ENCODE data around the gene SKAP1.

SKAP1 gene

GRCh38 chr17:48378708-48379392 is 51.2 kb downstream of the SKAP1 start:
- no peak for DNase-seq (ENCODE audit: low read depth)
- TF ChIP-seq CTCF (IDR thresholded peaks at IDR 0.05; ENCODE audit: low read length, missing control alignments) = no peak
- H3K4me3 ChIP-seq (replicated peaks; ENCODE audit: low read depth, low read length) = no peak overlapping the region

- H3K4me3 ChIP-seq (replicated peaks; ENCODE audit: low read depth, low read length) = no peak overlapping the region
- DNase-seq (ENCODE audit: low read depth) = no peak
- TF ChIP-seq CTCF (IDR thresholded peaks at IDR 0.05; ENCODE audit: low read length, missing control alignments) = no peak
Measured at GRCh38 chr17:48378238-48378637, 51.8 kb downstream of the SKAP1 start.

GRCh38 chr17:48376682-48377325 is 53.2 kb downstream of the SKAP1 start:
- no peak overlapping the region for H3K4me3 ChIP-seq (replicated peaks; ENCODE audit: low read depth, low read length)
- DNase-seq (ENCODE audit: low read depth) = no peak
- no peak for TF ChIP-seq CTCF (IDR thresholded peaks at IDR 0.05; ENCODE audit: low read length, missing control alignments)

- H3K4me3 ChIP-seq (replicated peaks; ENCODE audit: low read depth, low read length) = no peak overlapping the region
- peak; percentile 39 for DNase-seq (ENCODE audit: low read depth)
- TF ChIP-seq CTCF (IDR thresholded peaks at IDR 0.05; ENCODE audit: low read length, missing control alignments) = no peak
Measured at GRCh38 chr17:48375356-48375755, 54.7 kb downstream of the SKAP1 start.

- TF ChIP-seq CTCF (IDR thresholded peaks at IDR 0.05; ENCODE audit: low read length, missing control alignments) = peak; percentile 34
- DNase-seq (ENCODE audit: low read depth) = no peak
- H3K4me3 ChIP-seq (replicated peaks; ENCODE audit: low read depth, low read length) = no peak overlapping the region
Measured at GRCh38 chr17:48374650-48375230, 55.3 kb downstream of the SKAP1 start.

- TF ChIP-seq CTCF (IDR thresholded peaks at IDR 0.05; ENCODE audit: low read length, missing control alignments) = no peak
- no peak overlapping the region for H3K4me3 ChIP-seq (replicated peaks; ENCODE audit: low read depth, low read length)
- no peak for DNase-seq (ENCODE audit: low read depth)
Measured at GRCh38 chr17:48373883-48374282, 56.1 kb downstream of the SKAP1 start.

Measured in fibroblast of pulmonary artery (primary cell).